Right lobe of liver (tissue), 6 donors: ENCODE results near the gene UNC80. TPM values are rescaled to one million over a fixed set of nuclear protein-coding genes. Genes with fewer than 3 reads are reported as not detected.
"Not testable (repeated sequence)": the region's sequence is repeated elsewhere in the genome, so short reads cannot be mapped to it uniquely, and the experiment has no call there.

Experiments
- ATAC-seq, 4 donors: fragments of 200-7000 bp; cut with Tn5 transposase; one replicate each; pipeline ENCODE4 v1.9.1; 2020; ENCODE audit warnings: mild to moderate bottlenecking in 4 of 4, moderate library complexity in 4 of 4
- DNase-seq, 3 donors: peaks; one replicate each; pipeline ENCODE4 v3.0.0-alpha.2; 2020
- H3K27ac ChIP-seq, 3 donors: fragments of 200-600 bp; one replicate each; pipeline ENCODE4 v1.8.0; 2022
- H3K27me3 ChIP-seq, 2 donors: fragments of 200-600 bp; one replicate each; pipeline ENCODE4 v1.8.0; 2022
- H3K36me3 ChIP-seq, 4 donors: fragments of 200-600 bp; sonication (generic) in 1 of 4; one replicate each; pipeline versions ENCODE4 v1.5.1 to v1.8.0; 2017 to 2022; ENCODE audit warnings: control low read depth in 1 of 4
- H3K4me1 ChIP-seq, 4 donors: fragments of 200-600 bp; sonication (generic) in 1 of 4; one replicate each; pipeline versions ENCODE4 v1.5.1 to v1.8.0; 2017 to 2022; ENCODE audit warnings: control low read depth in 1 of 4
- H3K4me3 ChIP-seq, 3 donors: fragments of 200-600 bp; one replicate each; pipeline ENCODE4 v1.8.0; 2022
- H3K9me3 ChIP-seq, 4 donors: fragments of 200-600 bp; sonication (generic) in 1 of 4; one replicate each; pipeline versions ENCODE4 v1.5.1 to v1.8.0; 2017 to 2022; ENCODE audit warnings: control low read depth in 1 of 4
- CTCF ChIP-seq, 4 donors: fragments of 200-600 bp in 3 of 4; fragments of 450-650 bp in 1 of 4; IDR thresholded peaks; one replicate each; pipeline versions ENCODE4 v1.5.1 to v1.8.0; 2016 to 2022; ENCODE audit warnings: antibody characterized with exemption in 4 of 4, mild to moderate bottlenecking in 2 of 4
- POLR2A ChIP-seq: fragments of 450-650 bp; IDR thresholded peaks from one replicate; pipeline ENCODE4 v1.6.1; 2017; ENCODE audit warnings: antibody characterized with exemption, mild to moderate bottlenecking
- WGBS: methylation state at CpG from one replicate; pipeline ENCODE4 v1.1.6; 2018; ENCODE audit warnings: low coverage, low lambda C conversion rate; ENCODE audit not compliant: insufficient coverage; ENCODE audit errors: missing lambda C conversion rate; 5-methylcytosine and 5-hydroxymethylcytosine counted together
- intact Hi-C, 2 donors: fragments of 100-400 bp; cut with DNase I; formaldehyde crosslinking; loops; one replicate each; pipeline versions ENCODE4 v1.11.2 to v1.14.1; 2022
- total RNA-seq, 6 experiments: library from RNA; depleted of rRNA in 2 of 6; stranded (reverse); fragments of >200 nt in 2 of 6; fragmentation: NEBNext Ultra II Directional in 3 of 6; extraction: Animal tissue kit (Norgen Biotek cat#: 25700) in 3 of 6; gene quantifications; one replicate each; pipeline versions ENCODE4 v1.1.0 to v1.2.4, GENCODE V29; 2016 to 2023
- donor health status: DM: no; HTN: yes; CAD: no.
- donor health status: DM: no; HTN: no; CAD: no.
- donor health status: DM: no; HTN: no; CAD: no.
- donor health status: DM: no; HTN: yes; CAD: no.
- donor health status: DM: no; HTN: yes; CAD: no.

UNC80 gene
- total RNA-seq, 6 experiments from 2014 or later, result 0.19 TPM; not detected in 5

- no peaks in the 10 kb centered on the region for H3K4me1 ChIP-seq
- H3K36me3 ChIP-seq, result no peaks in the 10 kb centered on the region
- no peaks in the 10 kb centered on the region for H3K9me3 ChIP-seq
- no peaks in the 10 kb centered on the region for H3K27me3 ChIP-seq
- WGBS, result 69% methylated on average over 3 of the region's 3 CpGs
- TF ChIP-seq POLR2A, result no peak
- TF ChIP-seq CTCF (IDR thresholded peaks at IDR 0.05), result no peak
- no peak overlapping the region for H3K4me3 ChIP-seq
- intact Hi-C loops, result no loop called here
- no peak overlapping the region for H3K27ac ChIP-seq
- no peak for DNase-seq
- ATAC-seq, result no peak
These were observed 19.5 kb downstream of the UNC80 start for GRCh38 chr2:209791151-209791550.

- H3K4me1 ChIP-seq, intact Hi-C loops, H3K27me3 ChIP-seq, H3K4me3 ChIP-seq, H3K9me3 ChIP-seq, H3K36me3 ChIP-seq, DNase-seq, H3K27ac ChIP-seq, ATAC-seq: not testable (repeated sequence)
- 58% methylated on average over 3 of the region's 4 CpGs for WGBS
These were observed 23.8 kb downstream of the UNC80 start for GRCh38 chr2:209795425-209795824.

- ATAC-seq (no peak), DNase-seq (no peak)
- Histone ChIP-seq H3K27me3 (no peaks in the 10 kb centered on the region), H3K4me3 (no peak overlapping the region), H3K4me1 (no peaks in the 10 kb centered on the region), H3K27ac (no peak overlapping the region), H3K9me3 (no peaks in the 10 kb centered on the region), H3K36me3 (no peaks in the 10 kb centered on the region)
- intact Hi-C loops, result no loop called here
- no peak for TF ChIP-seq CTCF (IDR thresholded peaks at IDR 0.05)
- no peak for TF ChIP-seq POLR2A
- 19% methylated on average over 1 of the region's 1 CpG for WGBS
These were observed 33.7 kb downstream of the UNC80 start for GRCh38 chr2:209805351-209805750.

- DNase-seq (no peak), ATAC-seq (no peak)
- Histone ChIP-seq H3K27ac (no peak overlapping the region), H3K4me1 (no peaks in the 10 kb centered on the region), H3K27me3 (no peaks in the 10 kb centered on the region), H3K36me3 (no peaks in the 10 kb centered on the region), H3K9me3 (no peaks in the 10 kb centered on the region), H3K4me3 (no peak overlapping the region)
- intact Hi-C loops, result no loop called here
- TF ChIP-seq CTCF (IDR thresholded peaks at IDR 0.05), result no peak
- no peak for TF ChIP-seq POLR2A
- 48% methylated on average over 3 of the region's 3 CpGs for whole genome bisulfite sequencing
These were observed 34.7 kb downstream of the UNC80 start for GRCh38 chr2:209806318-209806717.

GRCh38 chr2:209808521-209808920 lies 36.9 kb downstream of the UNC80 start:
- no peak overlapping the region for H3K27ac ChIP-seq
- DNase-seq (no peak), ATAC-seq (no peak)
- TF ChIP-seq CTCF (IDR thresholded peaks at IDR 0.05), result no peak
- H3K27me3 ChIP-seq, result no peaks in the 10 kb centered on the region
- no peaks in the 10 kb centered on the region for H3K36me3 ChIP-seq
- 90% methylated on average over 8 of the region's 24 CpGs for WGBS
- H3K4me1 ChIP-seq, result no peaks in the 10 kb centered on the region
- H3K9me3 ChIP-seq, result no peaks in the 10 kb centered on the region
- intact Hi-C loops, result no loop called here
- H3K4me3 ChIP-seq, result no peak overlapping the region
